Endothelial cell (in vitro differentiated cells): ENCODE results near the gene CTTNBP2NL. TPM values are rescaled to one million over a fixed set of nuclear protein-coding genes. Genes with fewer than 3 reads are reported as not detected.
"Not testable (repeated sequence)": the region's sequence is repeated elsewhere in the genome, so short reads cannot be mapped to it uniquely, and the experiment has no call there.

Experiments
- DNase-seq: peaks from one replicate; pipeline ENCODE4 v3.0.0; 2021; ENCODE audit warnings: low spot score
- H3K27ac Mint-ChIP-seq: one replicate; pipeline ENCODE4 v1.8.0; 2021; ENCODE audit warnings: mixed read lengths, inconsistent platforms; ENCODE audit not compliant: unreplicated experiment
- H3K27me3 Mint-ChIP-seq: one replicate; pipeline ENCODE4 v1.8.0; 2021; ENCODE audit warnings: mild to moderate bottlenecking, moderate library complexity, mixed read lengths, inconsistent platforms; ENCODE audit not compliant: unreplicated experiment
- H3K36me3 Mint-ChIP-seq: one replicate; pipeline ENCODE4 v1.8.0; 2021; ENCODE audit warnings: mild to moderate bottlenecking, low read depth, mixed read lengths, inconsistent platforms; ENCODE audit not compliant: unreplicated experiment
- H3K4me1 Mint-ChIP-seq: one replicate; pipeline ENCODE4 v1.8.0; 2021; ENCODE audit warnings: mild to moderate bottlenecking, mixed read lengths, inconsistent platforms; ENCODE audit not compliant: unreplicated experiment
- H3K4me3 Mint-ChIP-seq: one replicate; pipeline ENCODE4 v1.8.0; 2021; ENCODE audit warnings: mild to moderate bottlenecking, mixed read lengths, inconsistent platforms; ENCODE audit not compliant: unreplicated experiment
- H3K9me3 Mint-ChIP-seq: one replicate; pipeline ENCODE4 v1.8.0; 2021; ENCODE audit warnings: mixed read lengths, inconsistent platforms; ENCODE audit not compliant: unreplicated experiment
- total RNA-seq: library from RNA; stranded (reverse); fragmentation: NEBNext Ultra II Directional; extraction: Animal tissue kit (Norgen Biotek cat#: 25700); gene quantifications from one replicate; pipeline ENCODE4 v1.2.1, GENCODE V29; 2021; ENCODE audit not compliant: unreplicated experiment
- TF ChIP-seq, protein P1 (sequence below): fragments of 200-600 bp; sonication (generic); IDR thresholded peaks from one replicate; pipeline ENCODE4 v1.5.0; 2021; ENCODE audit warnings: antibody characterized with exemption; ENCODE audit not compliant: unreplicated experiment

Gene CTTNBP2NL
- total RNA-seq, 1 donor from 2014 or later, result 84.0 TPM

GRCh38 chr1:112436384-112437156 is 40.6 kb downstream of the CTTNBP2NL start:
- H3K4me1 Mint-ChIP-seq, result peaks cover 62% of the 10 kb centered on the region
- DNase-seq, result no peak
- TF ChIP-seq, protein P1, sequence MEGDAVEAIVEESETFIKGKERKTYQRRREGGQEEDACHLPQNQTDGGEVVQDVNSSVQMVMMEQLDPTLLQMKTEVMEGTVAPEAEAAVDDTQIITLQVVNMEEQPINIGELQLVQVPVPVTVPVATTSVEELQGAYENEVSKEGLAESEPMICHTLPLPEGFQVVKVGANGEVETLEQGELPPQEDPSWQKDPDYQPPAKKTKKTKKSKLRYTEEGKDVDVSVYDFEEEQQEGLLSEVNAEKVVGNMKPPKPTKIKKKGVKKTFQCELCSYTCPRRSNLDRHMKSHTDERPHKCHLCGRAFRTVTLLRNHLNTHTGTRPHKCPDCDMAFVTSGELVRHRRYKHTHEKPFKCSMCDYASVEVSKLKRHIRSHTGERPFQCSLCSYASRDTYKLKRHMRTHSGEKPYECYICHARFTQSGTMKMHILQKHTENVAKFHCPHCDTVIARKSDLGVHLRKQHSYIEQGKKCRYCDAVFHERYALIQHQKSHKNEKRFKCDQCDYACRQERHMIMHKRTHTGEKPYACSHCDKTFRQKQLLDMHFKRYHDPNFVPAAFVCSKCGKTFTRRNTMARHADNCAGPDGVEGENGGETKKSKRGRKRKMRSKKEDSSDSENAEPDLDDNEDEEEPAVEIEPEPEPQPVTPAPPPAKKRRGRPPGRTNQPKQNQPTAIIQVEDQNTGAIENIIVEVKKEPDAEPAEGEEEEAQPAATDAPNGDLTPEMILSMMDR, result no peak
- H3K9me3 Mint-ChIP-seq, result no peaks in the 10 kb centered on the region
- H3K36me3 Mint-ChIP-seq, result peaks cover 38% of the 10 kb centered on the region
- H3K27ac Mint-ChIP-seq, result no peak overlapping the region
- H3K4me3 Mint-ChIP-seq, result no peak overlapping the region
- peaks cover 3% of the 10 kb centered on the region for H3K27me3 Mint-ChIP-seq

DNA sequence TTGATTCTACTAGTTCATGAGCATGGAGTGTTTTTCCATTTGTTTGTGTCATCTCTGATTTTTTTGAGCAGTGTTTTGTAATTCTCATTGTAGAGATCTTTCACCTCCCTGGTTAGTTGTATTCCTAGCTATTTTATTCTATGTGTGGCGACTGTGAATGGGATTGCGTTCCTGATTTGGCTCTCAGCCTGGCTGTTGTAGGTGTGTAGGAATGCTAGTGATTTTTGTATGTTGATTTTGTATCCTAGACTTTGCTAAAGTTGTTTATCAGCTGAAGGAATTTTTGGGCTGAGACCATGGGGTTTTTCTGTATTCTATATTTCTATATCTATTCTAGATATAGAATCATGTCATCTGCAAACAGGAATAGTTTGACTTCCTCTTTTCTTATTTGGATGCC is 42.1 kb downstream of the CTTNBP2NL start:
- Mint-ChIP-seq H3K36me3 (peaks cover 41% of the 10 kb centered on the region), H3K4me3 (peak overlapping the region; percentile 13), H3K27ac (peak overlapping the region; percentile 97), H3K4me1 (peaks cover 59% of the 10 kb centered on the region)
- not testable (repeated sequence) for H3K9me3 Mint-ChIP-seq, H3K27me3 Mint-ChIP-seq, DNase-seq

- TF ChIP-seq, protein P1, result no peak
- peaks cover 3% of the 10 kb centered on the region for H3K27me3 Mint-ChIP-seq
- DNase-seq, result peak; percentile 14
Observed at GRCh38 chr1:112439592-112439991, 43.6 kb downstream of the CTTNBP2NL start.

DNA sequence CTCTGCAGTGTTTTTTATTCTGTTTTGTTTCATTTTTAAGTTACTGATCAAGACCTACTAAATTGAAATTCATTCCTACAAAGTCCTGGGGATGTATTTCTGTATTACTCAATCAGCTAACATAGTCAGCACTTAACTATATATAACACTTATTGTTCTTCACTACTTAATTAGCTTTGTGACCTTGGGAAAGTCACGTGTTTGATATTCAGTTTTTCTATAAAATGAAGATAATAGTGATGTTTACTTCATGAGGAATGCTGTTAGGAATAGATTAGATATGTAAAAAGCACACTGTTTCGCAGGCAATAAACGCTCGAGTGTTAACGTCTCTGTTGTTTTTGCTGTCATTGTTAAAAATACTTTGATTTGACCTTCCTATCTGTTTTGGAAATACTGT is 44.6 kb downstream of the CTTNBP2NL start:
- Mint-ChIP-seq H3K27ac (peak overlapping the region; percentile 97), H3K27me3 (peaks cover 3% of the 10 kb centered on the region), H3K4me3 (no peak overlapping the region), H3K4me1 (peaks cover 51% of the 10 kb centered on the region), H3K36me3 (peaks cover 24% of the 10 kb centered on the region), H3K9me3 (no peaks in the 10 kb centered on the region)
- TF ChIP-seq, protein P1, result no peak
- DNase-seq, result no peak

More at GRCh38 chr1:112439592-112439991, 43.6 kb downstream of the CTTNBP2NL start:
- Mint-ChIP-seq H3K4me3 (no peak overlapping the region), H3K9me3 (no peaks in the 10 kb centered on the region), H3K4me1 (peaks cover 54% of the 10 kb centered on the region), H3K36me3 (peaks cover 30% of the 10 kb centered on the region), H3K27ac (peak overlapping the region; percentile 97)

DNA sequence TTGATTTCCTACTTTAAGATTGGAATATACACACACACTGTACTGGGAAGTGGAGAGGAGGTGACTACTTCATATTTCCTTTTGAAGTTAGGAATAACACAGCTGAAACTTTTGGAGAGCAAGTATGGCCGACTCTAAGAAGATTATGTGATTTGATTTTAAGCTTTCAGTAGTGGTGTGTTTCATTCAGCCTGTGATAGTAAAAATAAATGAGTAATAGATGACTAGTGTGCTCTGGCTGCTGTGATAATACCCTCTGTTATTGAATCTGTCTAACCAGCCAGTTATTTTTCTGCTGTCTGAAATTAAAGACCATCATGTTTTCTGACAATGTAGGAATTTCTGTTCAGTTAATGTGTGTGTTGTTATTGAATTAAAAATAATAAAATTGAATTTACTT is 48.3 kb downstream of the CTTNBP2NL start:
- H3K4me3 Mint-ChIP-seq, result no peak overlapping the region
- TF ChIP-seq, protein P1, result no peak
- peaks cover 15% of the 10 kb centered on the region for H3K36me3 Mint-ChIP-seq
- DNase-seq, result no peak
- H3K27me3 Mint-ChIP-seq, result no peaks in the 10 kb centered on the region
- H3K4me1 Mint-ChIP-seq, result peaks cover 29% of the 10 kb centered on the region
- H3K9me3 Mint-ChIP-seq, result no peaks in the 10 kb centered on the region
- H3K27ac Mint-ChIP-seq, result peak overlapping the region; percentile 17
